HG03280 (cell line): ENCODE measurements around the gene USP34.

Experiments used
- ATAC-seq: cut with Tn5 transposase; IDR thresholded peaks from one replicate; pipeline ENCODE4 v1.9.1; 2021; ENCODE audit warnings: mild to moderate bottlenecking, moderate library complexity; ENCODE audit not compliant: unreplicated experiment

The USP34 gene

GRCh38 chr2:61255580-61256437 is 215.1 kb downstream of the USP34 start:
- no peak for ATAC-seq

GRCh38 chr2:61254536-61254935 is 216.4 kb downstream of the USP34 start:
- no peak for ATAC-seq

GRCh38 chr2:61253136-61253535 is 217.8 kb downstream of the USP34 start:
- no peak for ATAC-seq

- no peak for ATAC-seq
Measured at GRCh38 chr2:61252031-61252430, 218.9 kb downstream of the USP34 start.

GRCh38 chr2:61249521-61250071 is 221.3 kb downstream of the USP34 start:
- ATAC-seq = no peak

- no peak for ATAC-seq
Measured at GRCh38 chr2:61247204-61247812, 223.6 kb downstream of the USP34 start.

GRCh38 chr2:61244694-61245093 is 226.2 kb downstream of the USP34 start:
- no peak for ATAC-seq

- no peak for ATAC-seq
Measured at GRCh38 chr2:61241266-61241665, 229.6 kb downstream of the USP34 start.

GRCh38 chr2:61238219-61239012 is 232.5 kb downstream of the USP34 start:
- no peak for ATAC-seq

GRCh38 chr2:61235716-61236115 is 235.2 kb downstream of the USP34 start:
- no peak for ATAC-seq

- no peak for ATAC-seq
Measured at GRCh38 chr2:61233581-61233980, 237.3 kb downstream of the USP34 start.

- no peak for ATAC-seq
Measured at GRCh38 chr2:61229936-61230335, 241.0 kb downstream of the USP34 start.

- no peak for ATAC-seq
Measured at GRCh38 chr2:61222567-61222966, 248.3 kb downstream of the USP34 start.

GRCh38 chr2:61221819-61222218 is 249.1 kb downstream of the USP34 start:
- ATAC-seq = no peak

- no peak for ATAC-seq
Measured at GRCh38 chr2:61220768-61221167, 250.1 kb downstream of the USP34 start.

GRCh38 chr2:61218817-61219170 is 252.1 kb downstream of the USP34 start:
- ATAC-seq = no peak

GRCh38 chr2:61218076-61218816 is 252.6 kb downstream of the USP34 start:
- no peak for ATAC-seq

- ATAC-seq = no peak
Measured at GRCh38 chr2:61214171-61214570, 256.7 kb downstream of the USP34 start.

GRCh38 chr2:61210332-61210981 is 260.4 kb downstream of the USP34 start:
- ATAC-seq = no peak

- ATAC-seq = no peak
Measured at GRCh38 chr2:61205132-61205531, 265.8 kb downstream of the USP34 start.
